HEK293T (cell line): Measurements from ENCODE around the gene FAAP20.

Experiments
- CTCF ChIA-PET: fragments of 350-600 bp; formaldehyde crosslinking; extraction: SDS; loops from one replicate; lab custom pipeline; 2021; ENCODE audit warnings: antibody characterized with exemption, inconsistent platforms; lab: Yijun Ruan, JAX
- POLR2A ChIA-PET: fragments of 350-600 bp; formaldehyde crosslinking; extraction: SDS; loops from one replicate; lab custom pipeline; 2020; ENCODE audit warnings: antibody characterized with exemption, inconsistent platforms; lab: Yijun Ruan, JAX
- DNase-seq: peaks from one replicate; pipeline ENCODE4 v3.0.0; 2012; ENCODE audit warnings: mixed read lengths; ENCODE audit errors: extremely low spot score
- ARNT ChIP-seq: fragments of 450-650 bp; IDR thresholded peaks from 2 replicates; pipeline ENCODE4 v1.6.1; 2017; ENCODE audit warnings: mild to moderate bottlenecking
- BHLHE40 ChIP-seq: fragments of 450-650 bp; IDR thresholded peaks from 2 replicates; pipeline ENCODE4 v1.6.1; 2016; ENCODE audit warnings: mild to moderate bottlenecking, moderate library complexity, borderline replicate concordance
- CTBP1 ChIP-seq: fragments of 450-650 bp; IDR thresholded peaks from 2 replicates; pipeline ENCODE4 v1.6.1; 2016; ENCODE audit warnings: borderline replicate concordance
- FOXA1 ChIP-seq: fragments of 450-650 bp; IDR thresholded peaks from 2 replicates; pipeline ENCODE4 v1.6.1; 2016; ENCODE audit warnings: mild to moderate bottlenecking
- FOXK2 ChIP-seq: fragments of 450-650 bp; IDR thresholded peaks from 2 replicates; pipeline ENCODE4 v1.6.1; 2016; ENCODE audit warnings: mild to moderate bottlenecking
- HDGF ChIP-seq: fragments of 450-650 bp; IDR thresholded peaks from 2 replicates; pipeline ENCODE4 v1.6.1; 2017; ENCODE audit warnings: antibody characterized with exemption, borderline replicate concordance
- L3MBTL2 ChIP-seq: fragments of 450-650 bp; conservative IDR thresholded peaks from 2 replicates; pipeline ENCODE4 v1.6.1; 2016; ENCODE audit warnings: mild to moderate bottlenecking
- LEF1 ChIP-seq: fragments of 450-650 bp; IDR thresholded peaks from 2 replicates; pipeline ENCODE4 v1.6.1; 2017; ENCODE audit warnings: mild to moderate bottlenecking, borderline replicate concordance
- NFRKB ChIP-seq: fragments of 450-650 bp; IDR thresholded peaks from 2 replicates; pipeline ENCODE4 v1.6.1; 2016; ENCODE audit warnings: mild to moderate bottlenecking, moderate library complexity
- SP1 ChIP-seq: fragments of 450-650 bp; IDR thresholded peaks from 2 replicates; pipeline ENCODE4 v1.6.1; 2017
- SUZ12 ChIP-seq: fragments of 450-650 bp; IDR thresholded peaks from 2 replicates; pipeline ENCODE4 v1.6.1; 2016; ENCODE audit warnings: mild to moderate bottlenecking
- TARDBP ChIP-seq: fragments of 450-650 bp; IDR thresholded peaks from 2 replicates; pipeline ENCODE4 v1.6.1; 2016
- ZNF384 ChIP-seq: fragments of 450-650 bp; IDR thresholded peaks from 2 replicates; pipeline ENCODE4 v1.6.1; 2016
- TF ChIP-seq, protein P1 (sequence below): fragments of 450-650 bp; IDR thresholded peaks from 2 replicates; pipeline ENCODE4 v1.6.1; 2016

Gene FAAP20

DNA sequence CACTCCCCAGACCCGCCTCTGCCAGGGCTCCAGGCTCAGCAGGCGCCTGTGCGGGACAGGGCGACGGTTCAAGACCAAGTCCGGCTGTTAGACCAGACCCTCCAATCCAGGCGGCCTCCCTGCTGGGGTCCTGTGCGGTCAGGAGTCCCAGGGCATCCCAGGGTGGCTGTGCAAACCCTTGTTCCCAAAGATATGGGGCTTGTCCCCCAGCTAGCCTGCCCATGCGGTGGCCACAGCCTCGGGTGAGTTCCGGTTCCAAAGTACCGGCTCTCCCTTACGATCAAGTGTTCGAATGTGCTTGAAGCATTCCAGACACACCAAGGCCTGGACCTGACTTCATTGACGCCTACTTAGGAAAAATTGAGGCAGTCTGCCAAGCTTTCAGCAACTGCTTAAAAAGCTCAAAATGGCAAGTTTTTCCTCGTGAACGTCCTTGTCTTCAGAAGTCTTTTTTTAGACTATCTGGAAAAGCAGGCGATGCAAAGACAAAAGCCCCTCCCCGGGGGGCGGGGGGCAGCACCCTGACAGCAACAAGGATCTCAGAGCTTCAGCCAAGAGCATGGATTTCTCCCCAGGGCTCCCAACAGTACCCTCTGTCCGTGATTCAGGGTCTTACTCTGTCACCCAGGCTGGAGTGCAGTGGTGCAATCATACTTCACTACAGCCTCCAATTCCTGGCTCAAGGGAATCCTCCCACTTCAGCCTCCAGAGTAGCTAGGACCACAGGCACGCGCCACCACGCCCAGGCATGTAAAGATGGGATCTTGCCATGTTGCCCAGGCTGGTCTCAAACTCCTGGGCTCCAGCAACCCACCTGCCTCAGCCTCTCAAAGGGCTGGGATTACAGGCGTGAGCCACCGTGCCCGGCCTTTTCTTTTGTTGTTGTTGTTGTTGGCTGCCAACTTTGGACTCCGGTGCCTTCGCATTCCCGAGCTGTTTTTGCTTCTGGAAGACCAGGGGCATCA, 2.3 kb downstream of the FAAP20 start:
- ChIA-PET POLR2A (interaction anchor here (1.1 to 2.1 kb wide), 2 partner anchors 36 to 199 kb away, joined by 4 to 8 read pairs; partner anchors contain the start of genes MORN1, RER1 and SKI), CTCF (interaction anchor here (0.6 to 1.5 kb wide), 3 partner anchors 83 to 189 kb away, joined by 3 to 4 read pairs (median 3); no protein-coding TSS in a partner anchor)
- TF ChIP-seq HDGF: no peak
- no peak for TF ChIP-seq CTBP1
- no peak for TF ChIP-seq TARDBP
- no peak for DNase-seq

DNA sequence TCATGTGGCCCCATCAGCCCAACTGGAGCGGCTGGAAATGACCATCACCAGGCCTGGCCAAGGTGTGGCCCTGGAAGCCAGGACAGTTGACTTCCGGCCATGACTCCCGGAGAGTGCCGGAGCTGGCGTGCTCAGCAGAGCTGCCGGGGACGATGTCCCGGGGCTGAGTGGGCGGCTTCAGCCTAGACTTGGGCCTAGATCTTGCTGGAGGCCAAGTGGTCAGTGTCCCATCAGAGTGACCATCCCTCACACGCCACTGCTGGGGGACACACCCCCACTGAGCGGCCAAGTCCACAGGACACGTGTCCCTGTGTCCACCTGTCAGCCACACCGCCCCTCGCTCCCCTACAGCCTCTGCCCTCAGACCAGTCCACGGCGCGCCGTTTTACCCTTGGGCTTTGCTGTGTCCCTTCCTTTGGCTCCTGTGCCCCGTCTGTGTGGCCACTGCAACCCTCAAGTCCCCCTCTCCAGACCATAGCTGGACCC, 4.0 kb downstream of the FAAP20 start:
- POLR2A ChIA-PET: interaction anchor here (1.1 to 2.6 kb wide), 3 partner anchors 9 to 121 kb away, joined by 4 to 13 read pairs (median 5); no protein-coding TSS in a partner anchor
- CTCF ChIA-PET: interaction anchor here (1.8 kb wide), 1 partner anchor 191 kb away, joined by 6 read pairs; no protein-coding TSS in a partner anchor
- no peak for DNase-seq
- TF ChIP-seq LEF1: no peak
- no peak for TF ChIP-seq ARNT
- TF ChIP-seq SP1: no peak
- no peak for TF ChIP-seq FOXA1
- no peak for TF ChIP-seq TARDBP
- no peak for TF ChIP-seq CTBP1
- no peak for TF ChIP-seq NFRKB
- TF ChIP-seq BHLHE40: no peak
- TF ChIP-seq, protein P1, sequence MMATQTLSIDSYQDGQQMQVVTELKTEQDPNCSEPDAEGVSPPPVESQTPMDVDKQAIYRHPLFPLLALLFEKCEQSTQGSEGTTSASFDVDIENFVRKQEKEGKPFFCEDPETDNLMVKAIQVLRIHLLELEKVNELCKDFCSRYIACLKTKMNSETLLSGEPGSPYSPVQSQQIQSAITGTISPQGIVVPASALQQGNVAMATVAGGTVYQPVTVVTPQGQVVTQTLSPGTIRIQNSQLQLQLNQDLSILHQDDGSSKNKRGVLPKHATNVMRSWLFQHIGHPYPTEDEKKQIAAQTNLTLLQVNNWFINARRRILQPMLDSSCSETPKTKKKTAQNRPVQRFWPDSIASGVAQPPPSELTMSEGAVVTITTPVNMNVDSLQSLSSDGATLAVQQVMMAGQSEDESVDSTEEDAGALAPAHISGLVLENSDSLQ: no peak
- no peak; the same call in 1 of the 2 replicates for TF ChIP-seq HDGF
- no peak for TF ChIP-seq L3MBTL2
- no peak for TF ChIP-seq ZNF384
- TF ChIP-seq SUZ12: no peak

DNA sequence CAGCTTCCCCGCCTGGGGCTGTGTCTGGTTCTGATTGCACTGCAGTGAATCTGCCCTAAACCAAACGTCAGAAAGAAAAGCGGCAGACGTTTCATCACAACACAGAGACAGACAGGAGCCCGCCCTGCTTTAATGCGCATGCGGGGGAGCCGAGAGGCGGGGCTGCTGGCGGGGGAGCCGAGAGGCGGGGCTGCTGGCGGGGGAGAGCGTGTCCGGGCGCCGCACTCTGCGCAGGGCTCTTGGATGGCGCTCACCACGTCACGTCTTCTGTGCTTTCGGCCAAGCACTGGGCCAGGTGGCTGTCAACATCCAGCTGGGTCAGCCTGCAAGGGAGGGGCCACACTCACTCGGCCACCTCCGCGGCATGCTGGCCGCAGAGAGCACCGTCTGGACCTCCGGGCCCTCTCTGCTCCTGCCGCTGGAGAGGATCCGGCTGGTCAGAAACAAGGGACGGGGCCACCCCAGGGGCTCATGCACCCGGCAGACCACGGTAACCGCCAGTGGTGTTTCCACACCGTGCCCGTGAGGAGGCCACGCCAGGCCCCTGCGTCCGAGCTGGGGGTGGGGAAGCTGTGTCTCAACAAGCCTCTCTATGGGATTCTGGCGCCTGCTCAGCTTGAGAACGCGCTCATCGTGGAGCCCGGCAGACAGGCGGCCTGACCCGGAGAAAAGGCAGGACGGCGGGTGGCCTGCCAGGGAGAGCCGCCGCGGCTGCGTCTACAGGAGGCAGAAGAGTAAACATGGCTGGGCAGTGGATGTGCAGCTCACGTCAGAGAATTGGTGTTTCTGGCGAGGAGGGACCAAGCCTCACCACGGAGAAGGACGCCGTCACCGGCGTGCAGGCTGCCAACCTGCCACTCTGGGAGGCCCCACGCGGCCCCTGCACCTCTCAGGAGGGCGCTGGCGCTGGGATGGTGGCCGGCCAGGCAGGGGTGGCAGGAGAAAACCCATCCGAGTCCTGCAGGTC, 4.8 kb downstream of the FAAP20 start:
- DNase-seq: peak; percentile 89
- POLR2A ChIA-PET: interaction anchor here (0.7 to 2.6 kb wide), 5 partner anchors 10 to 181 kb away, joined by 3 to 13 read pairs (median 4); no protein-coding TSS in a partner anchor
- TF ChIP-seq, protein P1: peak; percentile 79
- no peak; the same call in 1 of the 2 replicates for TF ChIP-seq L3MBTL2
- CTCF ChIA-PET: interaction anchor here (0.7 to 1.8 kb wide), 5 partner anchors 11 to 246 kb away, joined by 3 to 10 read pairs (median 6); no protein-coding TSS in a partner anchor

DNA sequence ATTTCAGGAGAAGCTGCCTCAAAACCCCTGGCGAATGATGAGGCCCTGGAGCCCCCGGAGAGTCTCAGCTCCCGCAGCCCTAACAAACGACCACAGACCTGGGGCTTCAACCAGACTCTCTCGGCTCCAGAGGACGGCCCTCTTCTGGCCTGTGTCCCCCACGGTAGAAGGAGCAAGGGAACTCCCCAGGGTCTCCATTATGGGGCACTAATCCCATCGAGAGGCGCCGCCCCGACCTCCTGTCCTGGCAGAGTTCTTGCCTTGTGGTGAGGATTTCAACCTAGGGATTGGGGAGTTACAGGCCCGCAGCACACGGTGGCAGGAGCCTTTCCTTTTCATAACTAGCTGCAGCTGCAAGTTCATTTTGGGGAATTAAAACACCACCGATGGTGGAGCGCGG, 6.2 kb downstream of the FAAP20 start:
- ChIA-PET POLR2A (interaction anchor here (1.6 to 2.6 kb wide), 2 partner anchors 11 to 183 kb away, joined by 3 to 13 read pairs; no protein-coding TSS in a partner anchor), CTCF (interaction anchor here (1.6 kb wide), 1 partner anchor 244 kb away, joined by 4 read pairs; no protein-coding TSS in a partner anchor)
- no peak for TF ChIP-seq ZNF384
- TF ChIP-seq FOXA1: no peak
- TF ChIP-seq NFRKB: no peak
- no peak for TF ChIP-seq HDGF
- TF ChIP-seq, protein P1: no peak
- TF ChIP-seq FOXK2: no peak
- no peak for TF ChIP-seq L3MBTL2
- no peak for TF ChIP-seq SUZ12
- no peak for TF ChIP-seq BHLHE40
- TF ChIP-seq TARDBP: no peak
- TF ChIP-seq LEF1: no peak
- DNase-seq: no peak

DNA sequence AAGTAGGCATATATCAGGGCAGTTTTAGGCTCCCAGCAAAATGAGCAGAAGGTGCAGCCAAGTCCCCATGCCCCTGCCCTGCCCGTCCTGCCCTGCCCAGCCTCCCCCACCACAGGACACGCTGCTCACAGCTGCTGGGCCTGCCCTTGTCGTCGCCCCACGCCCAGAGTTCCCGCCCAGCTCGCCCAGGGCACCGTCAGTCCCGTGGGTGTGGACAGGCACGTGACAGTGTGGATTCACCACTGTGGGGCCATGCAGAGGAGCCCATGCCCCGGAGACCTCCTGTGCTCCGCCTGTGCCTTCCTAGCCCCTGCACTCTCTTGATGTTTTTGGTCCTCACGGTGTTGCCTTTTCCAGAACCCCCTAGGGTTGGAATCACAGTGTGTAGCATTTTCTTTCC, 7.0 kb downstream of the FAAP20 start:
- TF ChIP-seq BHLHE40 (no peak), NFRKB (no peak), ARNT (no peak), CTBP1 (no peak)
- CTCF ChIA-PET: no interaction called here
- POLR2A ChIA-PET: no interaction called here
- no peak for DNase-seq

DNA sequence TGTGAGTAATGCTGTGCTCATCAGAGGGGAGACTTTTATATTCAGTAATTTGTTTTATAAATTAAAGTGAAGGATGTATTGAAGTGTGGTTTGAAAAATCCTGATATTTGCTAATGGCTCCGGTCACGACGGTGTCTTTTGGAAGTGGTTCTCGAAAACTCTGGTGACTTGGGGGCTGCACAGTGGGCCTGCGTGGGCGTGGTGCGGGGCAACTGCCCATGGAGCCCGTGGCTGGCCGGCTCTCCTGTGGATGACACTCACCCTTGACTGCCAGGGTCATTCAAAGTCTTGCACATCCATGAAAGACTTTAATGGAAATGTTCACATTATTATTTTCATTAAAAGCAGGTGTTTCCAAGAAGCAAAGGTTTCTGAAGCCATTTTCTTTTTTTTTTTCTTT, 7.7 kb downstream of the FAAP20 start:
- POLR2A ChIA-PET: no interaction called here
- TF ChIP-seq ZNF384 (no peak), HDGF (no peak), BHLHE40 (no peak), L3MBTL2 (no peak)
- no peak for DNase-seq
- CTCF ChIA-PET: no interaction called here
